K562 (cell line): ENCODE measurements around the gene NTN4. TPM values are rescaled to one million over a fixed set of nuclear protein-coding genes. Genes with fewer than 3 reads are reported as not detected.

Experiments
- MTF1 ChIP-seq: fragments of 250-450 bp; sonication (Bioruptor Pico); IDR thresholded peaks from 2 replicates; pipeline ENCODE4 v1.9.0; 2021; ENCODE audit warnings: moderate library complexity, mild to moderate bottlenecking, inconsistent platforms, borderline replicate concordance
- MXI1 ChIP-seq: IDR thresholded peaks from 2 replicates; pipeline ENCODE4 v1.6.1; 2011; ENCODE audit warnings: low read depth, mild to moderate bottlenecking, improper control_type of control experiment, low read length
- ZNF143 ChIP-seq: sonication (generic); formaldehyde crosslinking; IDR thresholded peaks from 2 replicates; pipeline ENCODE4 v1.9.0; 2022; ENCODE audit warnings: mild to moderate bottlenecking, missing genetic modification reagents
- ZNF3 ChIP-seq: fragments of 250-450 bp; sonication (Bioruptor Pico); IDR thresholded peaks from 2 replicates; pipeline ENCODE4 v1.5.0; 2021; ENCODE audit warnings: mild to moderate bottlenecking, moderate library complexity
- polyA plus RNA-seq, 8 experiments: library from polyadenylated mRNA; depleted of rRNA in 4 of 8; stranded (reverse) in 5 of 8; unstranded in 3 of 8; fragments of >200 nt; fragmentation: Nextera tagmentation in 2 of 8; fragmentation: Illumina TruSeq in 1 of 8; extraction: Ambion mirVana in 2 of 8; extraction: Trizol in 1 of 8; gene quantifications; 2 replicates each; pipeline versions ENCODE4 v1.2.1 to v1.2.3, GENCODE V29; 2011 to 2014; ENCODE audit warnings: inconsistent platforms in 1 of 8, missing spikeins in 1 of 8
- total RNA-seq, 7 experiments: library from RNA; depleted of rRNA in 6 of 7; stranded (reverse); fragments of >200 nt in 6 of 7; fragmentation: Illumina TruSeq in 2 of 7; extraction: Trizol in 2 of 7; gene quantifications; 2 replicates each; pipeline versions ENCODE4 v1.2.1 to v1.2.3, GENCODE V29; 2011 to 2021; ENCODE audit warnings: low replicate concordance in 1 of 7
- TF ChIP-seq, protein P1 (sequence below): fragments of 450-650 bp; IDR thresholded peaks from 2 replicates; pipeline ENCODE4 v1.6.1; 2016; ENCODE audit warnings: mild to moderate bottlenecking, moderate library complexity

Gene NTN4
- total and polyA plus RNA-seq, 9 of the 15 experiments (the other 6 are each of a cell fraction or from before 2014, with no cell fraction given) = 0.13 TPM; not detected in 8

DNA sequence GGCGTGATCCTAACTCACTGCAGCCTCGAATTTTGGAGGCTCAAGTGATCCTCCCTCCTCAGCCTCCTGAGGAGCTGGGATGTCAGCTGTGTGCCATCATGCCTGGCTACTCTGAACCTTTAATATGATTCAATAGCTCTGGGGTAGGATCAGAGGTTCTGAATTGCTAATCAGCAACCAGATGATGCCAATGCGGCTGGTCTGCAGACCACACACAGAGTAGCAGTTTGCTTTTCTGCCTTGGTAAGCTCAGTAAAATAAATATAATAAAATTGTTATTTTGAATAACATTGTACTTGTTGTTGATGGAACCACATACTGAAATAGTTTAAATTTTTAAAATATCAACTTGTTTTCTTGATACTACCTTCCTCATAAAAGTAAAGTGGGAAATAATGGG, 86.6 kb downstream of the NTN4 start (continued):
- TF ChIP-seq, protein P1, sequence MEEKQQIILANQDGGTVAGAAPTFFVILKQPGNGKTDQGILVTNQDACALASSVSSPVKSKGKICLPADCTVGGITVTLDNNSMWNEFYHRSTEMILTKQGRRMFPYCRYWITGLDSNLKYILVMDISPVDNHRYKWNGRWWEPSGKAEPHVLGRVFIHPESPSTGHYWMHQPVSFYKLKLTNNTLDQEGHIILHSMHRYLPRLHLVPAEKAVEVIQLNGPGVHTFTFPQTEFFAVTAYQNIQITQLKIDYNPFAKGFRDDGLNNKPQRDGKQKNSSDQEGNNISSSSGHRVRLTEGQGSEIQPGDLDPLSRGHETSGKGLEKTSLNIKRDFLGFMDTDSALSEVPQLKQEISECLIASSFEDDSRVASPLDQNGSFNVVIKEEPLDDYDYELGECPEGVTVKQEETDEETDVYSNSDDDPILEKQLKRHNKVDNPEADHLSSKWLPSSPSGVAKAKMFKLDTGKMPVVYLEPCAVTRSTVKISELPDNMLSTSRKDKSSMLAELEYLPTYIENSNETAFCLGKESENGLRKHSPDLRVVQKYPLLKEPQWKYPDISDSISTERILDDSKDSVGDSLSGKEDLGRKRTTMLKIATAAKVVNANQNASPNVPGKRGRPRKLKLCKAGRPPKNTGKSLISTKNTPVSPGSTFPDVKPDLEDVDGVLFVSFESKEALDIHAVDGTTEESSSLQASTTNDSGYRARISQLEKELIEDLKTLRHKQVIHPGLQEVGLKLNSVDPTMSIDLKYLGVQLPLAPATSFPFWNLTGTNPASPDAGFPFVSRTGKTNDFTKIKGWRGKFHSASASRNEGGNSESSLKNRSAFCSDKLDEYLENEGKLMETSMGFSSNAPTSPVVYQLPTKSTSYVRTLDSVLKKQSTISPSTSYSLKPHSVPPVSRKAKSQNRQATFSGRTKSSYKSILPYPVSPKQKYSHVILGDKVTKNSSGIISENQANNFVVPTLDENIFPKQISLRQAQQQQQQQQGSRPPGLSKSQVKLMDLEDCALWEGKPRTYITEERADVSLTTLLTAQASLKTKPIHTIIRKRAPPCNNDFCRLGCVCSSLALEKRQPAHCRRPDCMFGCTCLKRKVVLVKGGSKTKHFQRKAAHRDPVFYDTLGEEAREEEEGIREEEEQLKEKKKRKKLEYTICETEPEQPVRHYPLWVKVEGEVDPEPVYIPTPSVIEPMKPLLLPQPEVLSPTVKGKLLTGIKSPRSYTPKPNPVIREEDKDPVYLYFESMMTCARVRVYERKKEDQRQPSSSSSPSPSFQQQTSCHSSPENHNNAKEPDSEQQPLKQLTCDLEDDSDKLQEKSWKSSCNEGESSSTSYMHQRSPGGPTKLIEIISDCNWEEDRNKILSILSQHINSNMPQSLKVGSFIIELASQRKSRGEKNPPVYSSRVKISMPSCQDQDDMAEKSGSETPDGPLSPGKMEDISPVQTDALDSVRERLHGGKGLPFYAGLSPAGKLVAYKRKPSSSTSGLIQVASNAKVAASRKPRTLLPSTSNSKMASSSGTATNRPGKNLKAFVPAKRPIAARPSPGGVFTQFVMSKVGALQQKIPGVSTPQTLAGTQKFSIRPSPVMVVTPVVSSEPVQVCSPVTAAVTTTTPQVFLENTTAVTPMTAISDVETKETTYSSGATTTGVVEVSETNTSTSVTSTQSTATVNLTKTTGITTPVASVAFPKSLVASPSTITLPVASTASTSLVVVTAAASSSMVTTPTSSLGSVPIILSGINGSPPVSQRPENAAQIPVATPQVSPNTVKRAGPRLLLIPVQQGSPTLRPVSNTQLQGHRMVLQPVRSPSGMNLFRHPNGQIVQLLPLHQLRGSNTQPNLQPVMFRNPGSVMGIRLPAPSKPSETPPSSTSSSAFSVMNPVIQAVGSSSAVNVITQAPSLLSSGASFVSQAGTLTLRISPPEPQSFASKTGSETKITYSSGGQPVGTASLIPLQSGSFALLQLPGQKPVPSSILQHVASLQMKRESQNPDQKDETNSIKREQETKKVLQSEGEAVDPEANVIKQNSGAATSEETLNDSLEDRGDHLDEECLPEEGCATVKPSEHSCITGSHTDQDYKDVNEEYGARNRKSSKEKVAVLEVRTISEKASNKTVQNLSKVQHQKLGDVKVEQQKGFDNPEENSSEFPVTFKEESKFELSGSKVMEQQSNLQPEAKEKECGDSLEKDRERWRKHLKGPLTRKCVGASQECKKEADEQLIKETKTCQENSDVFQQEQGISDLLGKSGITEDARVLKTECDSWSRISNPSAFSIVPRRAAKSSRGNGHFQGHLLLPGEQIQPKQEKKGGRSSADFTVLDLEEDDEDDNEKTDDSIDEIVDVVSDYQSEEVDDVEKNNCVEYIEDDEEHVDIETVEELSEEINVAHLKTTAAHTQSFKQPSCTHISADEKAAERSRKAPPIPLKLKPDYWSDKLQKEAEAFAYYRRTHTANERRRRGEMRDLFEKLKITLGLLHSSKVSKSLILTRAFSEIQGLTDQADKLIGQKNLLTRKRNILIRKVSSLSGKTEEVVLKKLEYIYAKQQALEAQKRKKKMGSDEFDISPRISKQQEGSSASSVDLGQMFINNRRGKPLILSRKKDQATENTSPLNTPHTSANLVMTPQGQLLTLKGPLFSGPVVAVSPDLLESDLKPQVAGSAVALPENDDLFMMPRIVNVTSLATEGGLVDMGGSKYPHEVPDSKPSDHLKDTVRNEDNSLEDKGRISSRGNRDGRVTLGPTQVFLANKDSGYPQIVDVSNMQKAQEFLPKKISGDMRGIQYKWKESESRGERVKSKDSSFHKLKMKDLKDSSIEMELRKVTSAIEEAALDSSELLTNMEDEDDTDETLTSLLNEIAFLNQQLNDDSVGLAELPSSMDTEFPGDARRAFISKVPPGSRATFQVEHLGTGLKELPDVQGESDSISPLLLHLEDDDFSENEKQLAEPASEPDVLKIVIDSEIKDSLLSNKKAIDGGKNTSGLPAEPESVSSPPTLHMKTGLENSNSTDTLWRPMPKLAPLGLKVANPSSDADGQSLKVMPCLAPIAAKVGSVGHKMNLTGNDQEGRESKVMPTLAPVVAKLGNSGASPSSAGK = no peak
- TF ChIP-seq ZNF143 (no peak), MXI1 (no peak), MTF1 (CRISPR knock-in tag) (no peak), ZNF3 (CRISPR knock-in tag) (no peak)
